Left renal cortex interstitium (tissue), 4 donors: ENCODE data around the gene FCRL5. TPM values are rescaled to one million over a fixed set of nuclear protein-coding genes. Genes with fewer than 3 reads are reported as not detected.

ENCODE experiments used
- DNase-seq, 4 donors: peaks; one replicate each; pipeline ENCODE4 v3.0.0-alpha.2; 2013; ENCODE audit warnings: low read depth in 4 of 4, low spot score in 2 of 4, missing footprints in 1 of 4
- polyA plus RNA-seq, 4 donors: library from polyadenylated mRNA; unstranded; fragments of 120-200 nt; gene quantifications; one replicate each; pipeline ENCODE4 v1.2.1, GENCODE V29; 2013; ENCODE audit not compliant: insufficient read length in 4 of 4

The FCRL5 gene
- polyA plus RNA-seq, 4 donors: 0.06 to 0.17 (median 0.14) TPM; not detected in 1

DNA sequence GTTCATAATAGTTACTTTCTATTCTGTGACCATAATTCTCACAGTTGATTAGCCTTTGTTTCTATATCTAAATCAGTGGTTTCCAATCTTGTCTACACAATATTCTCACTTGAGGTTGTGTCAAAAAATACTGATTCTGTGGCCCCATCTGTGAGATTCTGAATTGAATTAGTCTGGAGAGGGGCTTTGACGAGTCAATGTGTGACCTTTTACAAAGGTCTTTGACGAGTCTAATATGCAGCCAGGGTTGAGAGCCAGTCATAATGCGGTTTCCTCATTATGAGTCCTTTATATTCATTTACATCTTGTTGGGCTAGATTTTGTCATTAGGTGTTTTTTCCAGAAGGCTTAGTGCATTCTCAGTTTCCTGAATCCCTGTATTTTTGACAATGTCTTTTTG, 19.7 kb downstream of the FCRL5 start:
- no peak for DNase-seq

DNA sequence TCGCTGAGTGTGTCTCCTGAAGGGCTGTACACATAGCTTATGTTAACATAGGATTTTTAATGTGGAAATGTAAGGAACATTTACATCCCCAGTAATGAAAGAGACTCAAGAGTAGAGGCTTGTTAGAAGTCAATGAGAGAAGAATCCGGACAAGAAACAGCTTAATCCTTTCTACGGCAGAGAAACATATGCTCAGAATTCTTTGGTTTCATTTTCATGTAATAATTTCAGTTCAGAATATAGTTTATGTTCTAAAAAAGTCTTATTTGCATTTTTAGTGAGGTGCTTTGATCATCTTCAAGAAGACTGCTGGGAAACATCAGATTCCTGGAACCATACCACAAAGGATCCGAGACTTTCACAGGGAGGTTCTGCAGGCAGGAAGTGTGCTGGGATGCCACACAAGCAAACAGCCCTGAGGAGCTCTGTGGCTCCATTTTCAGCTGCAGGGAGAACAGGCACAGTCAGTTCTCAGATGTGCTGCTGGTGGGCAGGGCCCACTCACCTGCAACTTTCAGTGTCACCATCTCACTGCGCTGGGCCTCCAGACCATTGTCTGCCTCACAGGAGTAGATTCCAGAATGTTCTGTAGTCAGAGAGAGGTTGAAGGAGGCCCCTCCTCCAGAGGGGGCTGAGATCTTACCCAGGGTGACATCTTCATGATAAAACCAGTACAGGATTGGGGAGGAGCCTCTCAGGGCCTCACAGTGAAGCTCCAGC, 28.4 kb downstream of the FCRL5 start:
- DNase-seq: no peak

- DNase-seq: no peak
Measured at GRCh38 chr1:157521056-157521455, 31.3 kb downstream of the FCRL5 start.

DNA sequence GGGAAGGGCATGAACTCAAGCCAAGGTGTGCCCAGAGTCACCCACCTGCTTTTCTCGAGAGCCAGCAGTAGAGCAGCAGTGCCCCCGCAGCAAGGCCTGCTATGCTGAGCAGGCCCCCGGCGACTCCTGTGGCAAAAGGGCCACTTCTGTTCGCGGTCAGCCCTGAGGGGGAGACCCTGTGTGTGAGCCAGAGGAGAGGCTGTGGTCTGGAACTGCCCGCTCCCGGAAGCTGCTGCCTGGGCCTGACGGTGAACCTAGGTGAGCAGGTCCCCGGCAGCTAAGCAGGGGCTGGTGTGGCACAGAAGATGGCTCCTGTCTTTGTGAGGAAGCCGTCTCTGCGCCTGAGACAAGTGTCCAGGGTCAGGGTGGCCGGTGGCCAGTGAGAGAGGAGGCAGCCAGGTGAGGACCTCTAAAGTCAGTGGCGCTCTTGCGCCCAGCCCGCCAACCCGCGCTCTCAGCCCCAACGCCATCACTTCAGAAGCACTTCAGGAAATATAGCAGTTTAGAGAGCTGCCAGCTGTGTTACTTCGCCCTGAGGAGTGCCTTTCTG, 31.9 kb downstream of the FCRL5 start:
- DNase-seq: no peak

- no peak for DNase-seq
Measured at GRCh38 chr1:157519451-157519850, 32.9 kb downstream of the FCRL5 start.

- no peak for DNase-seq
Measured at GRCh38 chr1:157517016-157517415, 35.3 kb downstream of the FCRL5 start.

- no peak for DNase-seq
Measured at GRCh38 chr1:157515709-157516108, 36.6 kb downstream of the FCRL5 start.

- no peak for DNase-seq
Measured at GRCh38 chr1:157515141-157515540, 37.2 kb downstream of the FCRL5 start.

DNA sequence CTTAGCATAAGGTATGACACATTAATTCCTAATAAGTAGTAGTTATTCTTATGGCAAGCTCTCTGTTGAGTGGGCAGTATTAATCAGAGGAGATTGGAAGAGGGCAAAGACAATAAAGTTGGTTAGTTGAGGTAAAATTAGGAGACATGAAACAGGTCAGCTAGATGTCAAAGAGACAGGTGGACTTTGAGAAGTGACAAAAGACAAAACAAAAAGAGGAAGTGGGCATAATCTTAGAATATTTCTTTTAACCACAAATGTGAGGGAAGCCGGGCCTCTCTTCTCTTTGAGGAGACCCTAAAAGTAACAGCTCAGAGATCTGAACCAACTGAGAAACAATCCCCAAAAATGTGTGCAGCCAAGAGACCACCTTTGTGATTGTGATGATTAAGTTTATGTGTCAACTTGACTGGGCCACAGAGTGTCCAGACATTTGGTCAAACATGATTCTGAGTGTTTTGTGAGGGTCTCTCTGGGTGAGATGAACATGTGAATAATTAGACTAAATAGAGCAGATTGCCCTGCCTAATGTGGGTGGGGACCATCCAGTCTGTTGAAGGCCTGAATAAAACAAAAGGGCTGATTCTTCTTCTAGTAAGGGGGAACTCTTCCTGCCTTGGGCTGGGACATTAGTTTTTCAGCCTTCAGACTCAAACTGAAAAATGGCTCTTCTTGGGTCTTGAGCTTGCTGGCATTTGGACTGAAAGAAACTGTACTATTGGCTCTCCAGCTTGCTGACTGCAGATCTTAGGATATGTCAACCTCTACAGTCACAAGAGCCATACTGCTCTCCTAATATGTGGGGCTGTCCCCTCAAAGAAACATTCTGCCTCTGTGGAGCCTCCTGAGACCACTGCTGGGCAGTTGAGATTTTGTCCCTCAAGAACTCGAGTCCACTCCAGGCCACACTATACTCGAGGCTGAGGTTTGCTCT, 40.0 kb downstream of the FCRL5 start:
- DNase-seq: no peak

- DNase-seq: no peak
Measured at GRCh38 chr1:157509546-157510232, 42.6 kb downstream of the FCRL5 start.

- DNase-seq: peak in 1 of 4 donors; percentile 38
Measured at GRCh38 chr1:157505481-157506272, 46.6 kb downstream of the FCRL5 start.

GRCh38 chr1:157504646-157505045, 47.7 kb downstream of the FCRL5 start:
- no peak for DNase-seq

DNA sequence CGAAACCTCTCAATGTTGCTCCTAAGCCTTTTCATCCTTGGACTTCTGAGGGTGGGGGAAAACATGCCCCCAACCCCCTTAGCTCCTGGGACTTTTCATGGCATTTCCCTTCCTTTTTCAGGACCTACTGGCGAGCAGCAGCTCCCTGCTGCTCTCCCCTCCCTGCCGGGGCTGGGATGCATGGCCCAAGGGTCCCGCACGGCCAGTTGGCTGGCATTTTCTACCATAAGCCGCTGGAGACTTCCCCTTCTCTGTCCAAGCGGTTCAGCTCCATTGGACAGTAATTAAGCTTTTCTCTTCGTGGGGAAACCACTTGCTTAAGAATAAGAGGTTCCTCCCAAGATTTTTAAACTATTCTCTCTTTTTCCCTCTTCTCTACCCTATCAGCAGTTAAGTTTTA, 52.8 kb downstream of the FCRL5 start:
- peak in 1 of 4 donors; percentile 17 for DNase-seq

- no peak for DNase-seq
Measured at GRCh38 chr1:157498736-157499090, 53.6 kb downstream of the FCRL5 start.

GRCh38 chr1:157497987-157498735, 54.2 kb downstream of the FCRL5 start:
- DNase-seq: no peak

GRCh38 chr1:157497284-157497683, 55.0 kb downstream of the FCRL5 start:
- DNase-seq: no peak

- no peak for DNase-seq
Measured at GRCh38 chr1:157496121-157496526, 56.2 kb downstream of the FCRL5 start.

DNA sequence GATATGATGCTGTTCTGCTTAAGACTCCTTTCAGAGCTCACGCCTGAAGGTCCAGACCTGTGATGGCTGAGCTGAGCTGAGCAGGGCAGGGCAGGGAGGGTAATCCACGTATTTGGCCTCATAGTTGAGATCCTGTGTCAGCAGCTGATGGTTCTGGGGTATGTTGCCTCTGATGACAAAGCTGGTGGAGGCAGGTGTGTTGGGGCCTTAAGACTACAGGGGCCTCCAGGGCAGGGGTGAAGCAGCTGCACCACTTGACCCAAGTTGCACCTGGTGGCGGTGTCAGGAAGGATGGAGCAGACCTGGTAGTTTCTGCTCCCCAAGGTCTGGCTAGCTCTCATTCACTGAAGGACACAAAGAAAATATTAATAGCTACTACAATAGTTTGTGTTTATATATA, 57.0 kb downstream of the FCRL5 start:
- no peak for DNase-seq

GRCh38 chr1:157494093-157494492, 58.2 kb downstream of the FCRL5 start:
- no peak for DNase-seq
